Muscle of back (tissue), 13 donors: Measurements from ENCODE around the gene SKOR1. TPM values are rescaled to one million over a fixed set of nuclear protein-coding genes. Genes with fewer than 3 reads are reported as not detected.

Experiments
- DNase-seq, 3 donors: peaks; one replicate each; pipeline versions ENCODE4 v3.0.0 to v3.0.0-alpha.2; 2013
- long read RNA-seq, 9 donors: transcript quantifications; one replicate each; lab custom pipeline, GENCODE V29; 2026
- polyA plus RNA-seq, 10 donors: library from polyadenylated mRNA; unstranded; fragments of 120-200 nt; gene quantifications; one replicate each; pipeline ENCODE4 v1.2.1, GENCODE V29; 2013; ENCODE audit not compliant: insufficient read length in 10 of 10

The SKOR1 gene
- polyA plus RNA-seq = under 1 TPM; 0.21 to 0.65 (median 0.37) TPM
- long read RNA-seq, donor 1 = 0 reads
- long read RNA-seq, donor 2 = 0 reads
- long read RNA-seq, donor 3 = 0 reads
- long read RNA-seq, donor 4 = 0 reads
- long read RNA-seq, donor 5 = 0 reads
- long read RNA-seq, donor 6 = 0 reads
- long read RNA-seq, donor 7 = 0 reads
- long read RNA-seq, donor 8 = 0 reads
- long read RNA-seq, donor 9 = 0 reads

- peak in 1 of 3 donors; percentile 62 for DNase-seq
Measured at GRCh38 chr15:67824976-67825880, at the start of gene SKOR1. TSS of gene SKOR1 (plus strand) at chr15:67825509. CDS start at chr15:67825603, 94 bp downstream.

GRCh38 chr15:67775998-67776397 lies 49.3 kb upstream of the SKOR1 start:
- no peak for DNase-seq

GRCh38 chr15:67776600-67776999 lies 48.7 kb upstream of the SKOR1 start:
- DNase-seq = no peak

GRCh38 chr15:67777071-67777470 lies 48.2 kb upstream of the SKOR1 start:
- DNase-seq = no peak

GRCh38 chr15:67777773-67778172 lies 47.5 kb upstream of the SKOR1 start:
- DNase-seq = no peak

GRCh38 chr15:67778968-67779548 lies 46.3 kb upstream of the SKOR1 start:
- DNase-seq = no peak

- no peak for DNase-seq
Measured at GRCh38 chr15:67779549-67780111, 45.7 kb upstream of the SKOR1 start.

GRCh38 chr15:67781061-67781460 lies 44.2 kb upstream of the SKOR1 start:
- DNase-seq = no peak

GRCh38 chr15:67781907-67782690 lies 43.2 kb upstream of the SKOR1 start:
- DNase-seq = no peak

- DNase-seq = no peak
Measured at GRCh38 chr15:67782691-67782991, 42.7 kb upstream of the SKOR1 start.

GRCh38 chr15:67783303-67783702 lies 42.0 kb upstream of the SKOR1 start:
- no peak for DNase-seq

- DNase-seq = no peak
Measured at GRCh38 chr15:67784090-67784781, 41.1 kb upstream of the SKOR1 start.

GRCh38 chr15:67784856-67785430 lies 40.4 kb upstream of the SKOR1 start:
- DNase-seq = no peak

GRCh38 chr15:67785431-67785830 lies 39.9 kb upstream of the SKOR1 start:
- DNase-seq = no peak

GRCh38 chr15:67786646-67787045 lies 38.7 kb upstream of the SKOR1 start:
- no peak for DNase-seq

- no peak for DNase-seq
Measured at GRCh38 chr15:67788986-67789385, 36.3 kb upstream of the SKOR1 start.

GRCh38 chr15:67790610-67791319 lies 34.5 kb upstream of the SKOR1 start:
- DNase-seq = no peak

GRCh38 chr15:67792250-67792942 lies 32.9 kb upstream of the SKOR1 start:
- DNase-seq = no peak

GRCh38 chr15:67794832-67795574 lies 30.3 kb upstream of the SKOR1 start:
- no peak for DNase-seq
